RWPE2 (cell line): ENCODE results near the gene ACTG2.

Source experiments
- ATAC-seq: fragments of 200-7000 bp; cut with Tn5 transposase; 3 replicates; pipeline ENCODE4 v1.9.1; 2021; ENCODE audit warnings: low read depth
- DNase-seq: peaks from one replicate; pipeline ENCODE4 v3.0.0-alpha.2; 2020; ENCODE audit warnings: low spot score
- H3K27ac ChIP-seq: fragments of 450-650 bp; 2 replicates; pipeline ENCODE4 v1.5.1; 2017; ENCODE audit warnings: mild to moderate bottlenecking; ENCODE audit not compliant: poor library complexity, severe bottlenecking
- H3K27me3 ChIP-seq: fragments of 250-450 bp; sonication (Bioruptor Pico); 2 replicates; pipeline ENCODE4 v1.5.1; 2021; ENCODE audit warnings: mild to moderate bottlenecking, moderate library complexity; ENCODE audit not compliant: insufficient read depth, poor library complexity, severe bottlenecking
- H3K36me3 ChIP-seq: fragments of 250-450 bp; sonication (Bioruptor Pico); 2 replicates; pipeline ENCODE4 v1.5.1; 2020; ENCODE audit warnings: low read depth, mild to moderate bottlenecking, moderate library complexity
- H3K4me1 ChIP-seq: fragments of 250-450 bp; sonication (Bioruptor Pico); 2 replicates; pipeline ENCODE4 v1.5.1; 2021; ENCODE audit warnings: mild to moderate bottlenecking, moderate library complexity; ENCODE audit not compliant: insufficient read depth, poor library complexity, severe bottlenecking
- H3K4me3 ChIP-seq: fragments of 250-450 bp; sonication (Bioruptor Pico); 2 replicates; pipeline ENCODE4 v1.5.1; 2021; ENCODE audit warnings: mild to moderate bottlenecking, moderate library complexity; ENCODE audit not compliant: severe bottlenecking
- H3K9me3 ChIP-seq: fragments of 250-450 bp; sonication (Bioruptor Pico); 2 replicates; pipeline ENCODE4 v1.5.1; 2021; ENCODE audit warnings: mild to moderate bottlenecking, moderate library complexity; ENCODE audit not compliant: severe bottlenecking
- TF ChIP-seq, protein P1 (sequence below): fragments of 450-650 bp; IDR thresholded peaks from one replicate; pipeline ENCODE4 v1.5.1; 2017; ENCODE audit warnings: mild to moderate bottlenecking, moderate library complexity; ENCODE audit not compliant: poor library complexity, severe bottlenecking

Gene ACTG2

DNA sequence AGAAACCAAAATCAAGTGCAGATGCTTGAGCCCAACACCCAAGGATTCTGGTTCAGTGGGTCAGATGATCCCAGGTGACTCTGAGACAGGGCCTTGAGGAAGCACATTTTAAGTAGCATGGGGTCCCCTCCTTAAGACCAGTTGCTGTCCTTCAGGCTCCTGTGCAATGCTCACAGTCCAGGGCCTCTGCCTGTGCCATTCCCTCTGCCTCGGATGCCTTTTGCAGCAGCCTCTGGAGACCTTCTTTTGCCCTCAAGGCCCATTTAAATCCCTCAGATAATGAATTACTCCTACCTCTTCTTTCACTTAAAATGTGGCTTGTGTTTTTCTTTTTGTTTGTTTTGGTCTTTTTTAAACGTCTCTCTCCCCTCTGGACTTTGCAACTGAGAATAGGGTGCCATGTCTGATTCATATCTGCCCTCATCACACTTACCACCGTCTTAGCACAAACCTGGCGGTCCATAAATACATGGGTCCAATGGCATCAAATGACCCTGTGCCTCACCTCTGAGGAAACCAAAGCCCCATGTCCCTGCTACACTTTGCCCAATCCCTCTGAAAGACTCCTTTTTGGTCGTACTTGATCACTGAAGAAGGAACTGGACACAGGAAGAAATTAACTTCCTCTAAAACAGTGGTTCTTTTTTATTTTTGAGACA is 14.2 kb downstream of the ACTG2 start:
- H3K4me1 ChIP-seq = no peaks in the 10 kb centered on the region
- ATAC-seq = no peak
- DNase-seq = no peak
- no peak overlapping the region for H3K4me3 ChIP-seq
- no peaks in the 10 kb centered on the region for H3K9me3 ChIP-seq
- TF ChIP-seq, protein P1, sequence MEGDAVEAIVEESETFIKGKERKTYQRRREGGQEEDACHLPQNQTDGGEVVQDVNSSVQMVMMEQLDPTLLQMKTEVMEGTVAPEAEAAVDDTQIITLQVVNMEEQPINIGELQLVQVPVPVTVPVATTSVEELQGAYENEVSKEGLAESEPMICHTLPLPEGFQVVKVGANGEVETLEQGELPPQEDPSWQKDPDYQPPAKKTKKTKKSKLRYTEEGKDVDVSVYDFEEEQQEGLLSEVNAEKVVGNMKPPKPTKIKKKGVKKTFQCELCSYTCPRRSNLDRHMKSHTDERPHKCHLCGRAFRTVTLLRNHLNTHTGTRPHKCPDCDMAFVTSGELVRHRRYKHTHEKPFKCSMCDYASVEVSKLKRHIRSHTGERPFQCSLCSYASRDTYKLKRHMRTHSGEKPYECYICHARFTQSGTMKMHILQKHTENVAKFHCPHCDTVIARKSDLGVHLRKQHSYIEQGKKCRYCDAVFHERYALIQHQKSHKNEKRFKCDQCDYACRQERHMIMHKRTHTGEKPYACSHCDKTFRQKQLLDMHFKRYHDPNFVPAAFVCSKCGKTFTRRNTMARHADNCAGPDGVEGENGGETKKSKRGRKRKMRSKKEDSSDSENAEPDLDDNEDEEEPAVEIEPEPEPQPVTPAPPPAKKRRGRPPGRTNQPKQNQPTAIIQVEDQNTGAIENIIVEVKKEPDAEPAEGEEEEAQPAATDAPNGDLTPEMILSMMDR = no peak
- no peak overlapping the region for H3K27ac ChIP-seq
- no peaks in the 10 kb centered on the region for H3K36me3 ChIP-seq
- H3K27me3 ChIP-seq = no peaks in the 10 kb centered on the region

DNA sequence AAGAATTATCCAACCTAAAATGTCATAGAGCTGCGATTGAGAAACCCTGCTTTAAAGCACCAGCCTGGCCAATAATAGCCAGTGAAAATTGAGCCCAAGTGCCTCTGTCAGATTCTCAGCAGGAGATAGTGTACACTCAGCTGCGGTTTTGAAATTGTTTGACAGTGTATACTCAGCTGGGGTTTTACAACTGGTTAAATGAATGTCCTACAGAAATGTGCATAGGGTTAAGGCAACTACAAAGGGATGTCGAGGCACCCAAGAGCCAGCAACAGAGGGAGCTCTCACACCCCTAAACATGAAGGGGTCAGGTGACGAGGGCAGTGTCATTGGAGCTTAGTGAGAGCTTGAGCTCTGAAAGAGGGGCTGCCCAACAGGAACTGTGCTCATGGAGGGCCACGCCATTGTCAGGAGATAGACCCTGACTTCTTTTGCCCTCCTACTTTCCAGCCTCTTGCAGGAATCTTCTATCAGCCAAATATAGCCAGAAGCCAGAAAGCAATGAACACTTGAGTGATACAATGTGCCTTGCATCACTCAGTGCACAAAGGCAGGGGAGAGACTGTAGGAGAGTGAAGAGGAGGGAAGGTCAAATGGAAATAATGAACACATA is 15.1 kb downstream of the ACTG2 start:
- Histone ChIP-seq H3K36me3 (no peaks in the 10 kb centered on the region), H3K27me3 (no peaks in the 10 kb centered on the region), H3K4me3 (no peak overlapping the region), H3K4me1 (no peaks in the 10 kb centered on the region), H3K9me3 (no peaks in the 10 kb centered on the region), H3K27ac (no peak overlapping the region)
- DNase-seq (no peak), ATAC-seq (peak; percentile 14; the same call in 1 of the 3 replicates)
- TF ChIP-seq, protein P1 = no peak

DNA sequence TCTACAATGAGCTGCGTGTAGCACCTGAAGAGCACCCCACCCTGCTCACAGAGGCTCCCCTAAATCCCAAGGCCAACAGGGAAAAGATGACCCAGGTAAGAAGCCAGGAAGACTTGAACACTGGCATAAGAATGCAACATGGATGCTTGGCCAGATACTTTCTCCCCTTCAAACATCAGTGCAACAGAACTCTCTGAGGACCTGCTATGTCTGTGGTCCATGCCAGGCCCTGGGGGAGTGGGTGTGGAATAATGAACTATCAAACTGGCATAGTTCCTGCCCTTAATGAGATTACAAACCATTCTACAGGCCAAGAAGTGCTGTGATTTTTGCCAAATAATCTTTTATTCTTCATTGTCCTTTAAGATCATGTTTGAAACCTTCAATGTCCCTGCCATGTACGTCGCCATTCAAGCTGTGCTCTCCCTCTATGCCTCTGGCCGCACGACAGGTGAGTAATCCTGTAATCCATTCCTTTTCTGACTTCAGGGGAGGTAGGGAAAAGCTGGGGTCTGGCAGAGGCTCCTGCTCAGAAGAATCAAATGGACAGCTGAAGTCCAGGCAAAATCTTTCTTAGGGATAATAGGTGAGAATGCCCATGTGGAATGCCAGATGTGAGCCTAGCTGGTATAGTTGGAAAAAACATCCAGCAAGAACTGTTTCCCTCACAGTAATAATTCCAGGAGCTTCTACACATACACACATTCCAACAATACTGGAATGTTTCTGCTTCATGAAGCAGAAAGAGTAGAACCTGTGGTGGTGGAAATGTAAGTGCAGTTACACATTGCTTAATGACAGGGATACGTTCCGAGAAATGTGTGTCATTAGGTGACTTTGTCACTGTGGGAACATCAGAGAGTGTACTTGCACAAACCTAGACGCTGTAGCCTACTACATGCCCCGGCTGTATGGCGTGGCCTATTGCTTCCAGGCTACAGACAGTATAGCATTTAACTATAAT is 16.2 kb downstream of the ACTG2 start:
- no peaks in the 10 kb centered on the region for H3K9me3 ChIP-seq
- H3K27ac ChIP-seq = no peak overlapping the region
- TF ChIP-seq, protein P1 = no peak
- H3K27me3 ChIP-seq = no peaks in the 10 kb centered on the region
- no peaks in the 10 kb centered on the region for H3K4me1 ChIP-seq
- H3K4me3 ChIP-seq = no peak overlapping the region
- H3K36me3 ChIP-seq = no peaks in the 10 kb centered on the region
- DNase-seq (no peak), ATAC-seq (no peak)

DNA sequence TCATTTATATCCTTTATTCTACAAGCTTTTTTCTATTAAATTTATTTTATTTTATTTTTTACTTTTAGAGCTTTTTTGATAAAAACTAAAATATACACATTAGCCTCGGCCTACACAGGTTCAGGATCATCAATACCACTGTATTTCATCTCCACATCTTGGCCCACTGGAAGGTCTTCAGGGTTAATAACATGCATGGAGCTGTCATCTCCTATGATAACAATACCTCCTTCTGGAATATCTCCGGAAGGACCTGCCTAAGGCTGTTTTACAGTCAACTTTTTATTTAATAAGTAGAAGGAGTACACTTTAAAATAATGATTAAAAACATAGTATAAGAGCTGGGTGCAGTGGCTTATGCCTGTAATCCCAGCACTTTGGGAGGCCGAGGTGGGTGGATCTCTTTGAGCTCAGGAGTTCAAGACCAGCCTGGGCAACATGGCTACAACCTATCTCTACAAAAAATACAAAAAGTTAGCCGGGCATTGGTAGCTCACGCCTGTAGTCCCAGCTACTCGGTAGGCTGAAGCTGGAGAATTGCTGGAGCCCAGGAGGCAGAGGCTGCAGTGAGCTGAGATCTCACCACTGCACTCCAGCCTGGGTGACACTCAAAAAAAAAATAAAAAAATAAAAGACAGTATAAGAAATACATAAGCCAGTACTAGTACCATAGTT is 18.2 kb downstream of the ACTG2 start:
- TF ChIP-seq, protein P1 = no peak
- no peaks in the 10 kb centered on the region for H3K27me3 ChIP-seq
- H3K27ac ChIP-seq = no peak overlapping the region
- H3K9me3 ChIP-seq = no peaks in the 10 kb centered on the region
- no peak for DNase-seq
- no peaks in the 10 kb centered on the region for H3K36me3 ChIP-seq
- no peaks in the 10 kb centered on the region for H3K4me1 ChIP-seq
- no peak overlapping the region for H3K4me3 ChIP-seq
- no peak for ATAC-seq
